HG03108 (cell line): ENCODE data around the gene PGPEP1.
"Not testable (repeated sequence)": the region's sequence is repeated elsewhere in the genome, so short reads cannot be mapped to it uniquely, and the experiment has no call there.

Source experiments
- ATAC-seq: cut with Tn5 transposase; IDR thresholded peaks from one replicate; pipeline ENCODE4 v1.9.1; 2021; ENCODE audit warnings: moderate library complexity; ENCODE audit not compliant: unreplicated experiment

PGPEP1 gene

GRCh38 chr19:18330868-18331267 lies 9.5 kb upstream of the PGPEP1 start:
- ATAC-seq, result no peak

- no peak for ATAC-seq
Measured at GRCh38 chr19:18332917-18333530, 7.4 kb upstream of the PGPEP1 start.

- ATAC-seq, result no peak
Measured at GRCh38 chr19:18333680-18334079, 6.7 kb upstream of the PGPEP1 start.

GRCh38 chr19:18336121-18336520 lies 4.3 kb upstream of the PGPEP1 start:
- ATAC-seq, result no peak

- ATAC-seq, result no peak
Measured at GRCh38 chr19:18338541-18338940, 1.9 kb upstream of the PGPEP1 start.

GRCh38 chr19:18339723-18340122 lies 675 bp upstream of the PGPEP1 start:
- ATAC-seq, result no peak

- peak; percentile 42 for ATAC-seq
Measured at GRCh38 chr19:18340990-18341868, 831 bp downstream of the PGPEP1 start.

GRCh38 chr19:18342090-18342632 lies 1.8 kb downstream of the PGPEP1 start:
- ATAC-seq, result no peak

GRCh38 chr19:18344582-18344950 lies 4.2 kb downstream of the PGPEP1 start:
- ATAC-seq, result no peak

GRCh38 chr19:18345296-18345695 lies 4.9 kb downstream of the PGPEP1 start:
- no peak for ATAC-seq

GRCh38 chr19:18346091-18346490 lies 5.7 kb downstream of the PGPEP1 start:
- no peak for ATAC-seq

GRCh38 chr19:18348171-18348570 lies 7.8 kb downstream of the PGPEP1 start:
- ATAC-seq, result no peak

GRCh38 chr19:18348818-18349339 lies 8.5 kb downstream of the PGPEP1 start:
- not testable (repeated sequence) for ATAC-seq

GRCh38 chr19:18349524-18350128 lies 9.2 kb downstream of the PGPEP1 start:
- ATAC-seq, result no peak

- no peak for ATAC-seq
Measured at GRCh38 chr19:18350490-18350889, 10.1 kb downstream of the PGPEP1 start.

GRCh38 chr19:18351544-18351943 lies 11.1 kb downstream of the PGPEP1 start:
- ATAC-seq, result no peak

GRCh38 chr19:18353378-18354005 lies 13.1 kb downstream of the PGPEP1 start:
- ATAC-seq, result no peak

- not testable (repeated sequence) for ATAC-seq
Measured at GRCh38 chr19:18354743-18355142, 14.3 kb downstream of the PGPEP1 start.

GRCh38 chr19:18357041-18357440 lies 16.6 kb downstream of the PGPEP1 start:
- no peak for ATAC-seq

- ATAC-seq, result no peak
Measured at GRCh38 chr19:18361646-18362045, 21.2 kb downstream of the PGPEP1 start.

- ATAC-seq, result no peak
Measured at GRCh38 chr19:18362934-18363542, 22.6 kb downstream of the PGPEP1 start.
